ENCODE measurements around the gene MYH13. TPM values are rescaled to one million over a fixed set of nuclear protein-coding genes. Genes with fewer than 3 reads are reported as not detected.

MYH13 gene
- total RNA-seq, 4 donors from 2014 or later: not detected

DNA sequence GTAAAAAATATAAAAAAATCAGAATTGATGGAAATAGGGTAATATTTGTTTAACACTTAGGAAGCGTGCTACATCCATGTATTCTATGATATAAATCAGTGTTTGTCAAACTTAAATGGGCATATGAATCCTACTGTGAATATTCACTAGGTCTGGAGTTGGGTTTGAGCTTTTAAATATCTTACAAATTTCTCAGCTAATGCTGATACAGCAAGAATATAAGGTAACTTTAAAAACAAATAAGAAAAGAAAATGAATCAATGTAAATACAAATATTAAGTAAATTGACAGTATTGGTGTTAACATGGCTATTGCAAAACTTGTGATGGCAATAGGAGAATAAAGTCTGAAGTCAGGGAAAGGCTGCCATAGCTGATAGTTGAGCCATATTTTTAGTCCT lies 3.6 kb downstream of the MYH13 start:
- no peak for DNase-seq (ENCODE audit: extremely low spot score)
- Histone ChIP-seq H3K27me3 (no peaks in the 10 kb centered on the region), H3K27ac (replicated peaks in 1 of 4) (no peak overlapping the region), H3K4me3 (no peak overlapping the region), H3K36me3 (no peaks in the 10 kb centered on the region), H3K9me3 (no peaks in the 10 kb centered on the region), H3K4me1 (no peaks in the 10 kb centered on the region)
- intact Hi-C loops (cut with DNase I): no loop called here
- 80% methylated on average over 1 of the region's 1 CpG for WGBS
- TF ChIP-seq POLR2A (IDR thresholded peaks at IDR 0.05; ENCODE audit: low read depth): no peak

GRCh38 chr17:10368561-10368960 lies 4.2 kb downstream of the MYH13 start:
- Histone ChIP-seq H3K27ac (replicated peaks in 1 of 4) (no peak overlapping the region), H3K4me3 (no peak overlapping the region), H3K27me3 (no peaks in the 10 kb centered on the region), H3K36me3 (no peaks in the 10 kb centered on the region), H3K9me3 (no peaks in the 10 kb centered on the region), H3K4me1 (no peaks in the 10 kb centered on the region)
- TF ChIP-seq POLR2AphosphoS5 (IDR thresholded peaks at IDR 0.05) (no peak), POLR2A (IDR thresholded peaks at IDR 0.05; ENCODE audit: low read depth) (no peak), EP300 (IDR thresholded peaks at IDR 0.05) (no peak), CTCF (IDR thresholded peaks at IDR 0.05) (no peak)
- 93% methylated on average over 3 of the region's 3 CpGs for WGBS
- no peak for DNase-seq (ENCODE audit: extremely low spot score)
- intact Hi-C loops (cut with DNase I): no loop called here

GRCh38 chr17:10360578-10360977 lies 12.2 kb downstream of the MYH13 start:
- Histone ChIP-seq H3K4me3 (no peak overlapping the region), H3K36me3 (no peaks in the 10 kb centered on the region), H3K9me3 (no peaks in the 10 kb centered on the region), H3K27ac (replicated peaks in 1 of 4) (no peak overlapping the region), H3K27me3 (peaks cover 0 to 14% (median 0%) of the 10 kb centered on the region in 4 donors), H3K4me1 (no peaks in the 10 kb centered on the region)
- no peak for TF ChIP-seq EP300 (IDR thresholded peaks at IDR 0.05)
- no peak for TF ChIP-seq CTCF (IDR thresholded peaks at IDR 0.05)
- no peak for TF ChIP-seq POLR2A (IDR thresholded peaks at IDR 0.05; ENCODE audit: low read depth)
- TF ChIP-seq POLR2AphosphoS5 (IDR thresholded peaks at IDR 0.05): no peak
- no peak for DNase-seq (ENCODE audit: extremely low spot score)
- intact Hi-C loops (cut with DNase I): no loop called here

DNA sequence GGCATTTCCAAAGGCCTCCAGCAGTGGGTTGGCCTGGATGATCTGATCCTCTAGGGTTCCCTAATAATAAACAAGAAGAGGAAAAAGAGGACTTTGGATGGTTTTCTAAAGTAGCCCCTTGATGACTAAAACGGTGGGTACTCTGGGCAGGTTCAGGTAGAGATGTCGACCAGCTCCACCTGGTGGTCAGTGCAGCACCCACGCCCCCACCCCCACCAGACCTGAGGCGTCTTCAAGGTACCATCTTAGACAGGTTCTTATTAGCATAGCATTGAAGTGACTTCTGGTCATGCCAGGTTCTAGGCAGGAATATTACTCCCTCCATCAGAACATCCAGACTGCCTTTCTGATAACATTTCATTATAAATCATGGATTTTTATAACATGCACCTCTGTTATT lies 15.0 kb downstream of the MYH13 start:
- intact Hi-C loops (cut with DNase I): no loop called here
- H3K36me3 ChIP-seq: no peaks in the 10 kb centered on the region
- WGBS: 23% methylated on average over 3 of the region's 4 CpGs
- peaks cover 0 to 14% (median 0%) of the 10 kb centered on the region in 4 donors for H3K27me3 ChIP-seq
- no peaks in the 10 kb centered on the region for H3K9me3 ChIP-seq
- H3K27ac ChIP-seq (replicated peaks in 1 of 4): no peak overlapping the region
- DNase-seq (ENCODE audit: extremely low spot score): no peak
- H3K4me1 ChIP-seq: peaks cover 0 to 3% (median 1%) of the 10 kb centered on the region in 4 donors
- TF ChIP-seq POLR2AphosphoS5 (IDR thresholded peaks at IDR 0.05): no peak
- TF ChIP-seq CTCF (IDR thresholded peaks at IDR 0.05): peak; percentile 27 to 44 (median 32)
- H3K4me3 ChIP-seq: no peak overlapping the region

GRCh38 chr17:10354651-10355050 lies 18.2 kb downstream of the MYH13 start:
- 78% methylated on average over 9 of the region's 9 CpGs for WGBS
- intact Hi-C loops (cut with DNase I): no loop called here
- Histone ChIP-seq H3K27me3 (no peaks in the 10 kb centered on the region), H3K4me1 (peaks cover 0 to 3% (median 1%) of the 10 kb centered on the region in 4 donors), H3K9me3 (no peaks in the 10 kb centered on the region), H3K36me3 (no peaks in the 10 kb centered on the region), H3K27ac (replicated peaks in 1 of 4) (no peak overlapping the region), H3K4me3 (no peak overlapping the region)
- no peak for DNase-seq (ENCODE audit: extremely low spot score)
- TF ChIP-seq EP300 (IDR thresholded peaks at IDR 0.05) (no peak), CTCF (IDR thresholded peaks at IDR 0.05) (no peak), POLR2A (IDR thresholded peaks at IDR 0.05; ENCODE audit: low read depth) (no peak), POLR2AphosphoS5 (IDR thresholded peaks at IDR 0.05) (no peak)
